ENCODE measurements around the gene NUAK1.

NUAK1 gene

GRCh38 chr12:106130474-106131113, 8.2 kb downstream of the NUAK1 start:
- no peak for DNase-seq (ENCODE audit: low read depth in 2 of 2)

- DNase-seq (ENCODE audit: low read depth in 2 of 2), result no peak
Measured at GRCh38 chr12:106128585-106129328, 10.0 kb downstream of the NUAK1 start.

DNA sequence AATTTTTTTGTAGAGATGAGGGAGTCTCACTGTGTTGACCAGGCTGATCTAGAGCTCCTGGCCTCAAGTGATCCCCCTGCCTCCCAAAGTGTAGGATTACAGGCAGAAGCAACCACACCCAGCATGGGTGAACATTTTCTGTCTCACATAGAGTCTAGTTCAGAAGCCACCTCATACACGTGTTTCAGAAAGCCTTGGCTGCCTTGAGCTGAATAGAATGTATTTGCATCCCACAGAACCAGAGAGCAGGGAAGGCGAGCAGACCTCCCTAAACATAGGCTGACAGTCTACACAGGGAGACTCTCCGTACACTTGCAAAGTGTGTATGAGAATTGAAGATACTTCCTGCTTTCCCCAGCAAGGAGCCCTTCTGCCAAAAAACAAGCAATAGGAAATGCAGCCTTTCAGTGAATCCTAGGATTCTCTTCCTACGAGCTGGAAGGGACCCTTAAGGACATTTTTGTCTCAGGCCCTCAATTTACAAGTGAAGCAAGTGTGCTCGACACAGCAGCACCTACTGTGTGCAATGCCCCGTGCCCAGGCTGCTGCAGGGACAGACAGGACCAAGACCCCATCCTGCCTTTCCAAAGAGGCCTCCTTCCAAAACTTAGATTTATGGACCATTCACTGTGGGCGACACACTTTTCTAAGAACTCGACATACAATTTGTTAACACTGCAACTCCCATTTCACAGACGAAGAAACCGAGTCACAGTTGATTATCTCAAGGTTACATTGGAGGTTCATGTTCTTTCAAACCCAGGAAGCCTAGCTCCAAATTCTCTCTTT, 11.2 kb downstream of the NUAK1 start:
- DNase-seq (ENCODE audit: low read depth in 2 of 2), result no peak

DNA sequence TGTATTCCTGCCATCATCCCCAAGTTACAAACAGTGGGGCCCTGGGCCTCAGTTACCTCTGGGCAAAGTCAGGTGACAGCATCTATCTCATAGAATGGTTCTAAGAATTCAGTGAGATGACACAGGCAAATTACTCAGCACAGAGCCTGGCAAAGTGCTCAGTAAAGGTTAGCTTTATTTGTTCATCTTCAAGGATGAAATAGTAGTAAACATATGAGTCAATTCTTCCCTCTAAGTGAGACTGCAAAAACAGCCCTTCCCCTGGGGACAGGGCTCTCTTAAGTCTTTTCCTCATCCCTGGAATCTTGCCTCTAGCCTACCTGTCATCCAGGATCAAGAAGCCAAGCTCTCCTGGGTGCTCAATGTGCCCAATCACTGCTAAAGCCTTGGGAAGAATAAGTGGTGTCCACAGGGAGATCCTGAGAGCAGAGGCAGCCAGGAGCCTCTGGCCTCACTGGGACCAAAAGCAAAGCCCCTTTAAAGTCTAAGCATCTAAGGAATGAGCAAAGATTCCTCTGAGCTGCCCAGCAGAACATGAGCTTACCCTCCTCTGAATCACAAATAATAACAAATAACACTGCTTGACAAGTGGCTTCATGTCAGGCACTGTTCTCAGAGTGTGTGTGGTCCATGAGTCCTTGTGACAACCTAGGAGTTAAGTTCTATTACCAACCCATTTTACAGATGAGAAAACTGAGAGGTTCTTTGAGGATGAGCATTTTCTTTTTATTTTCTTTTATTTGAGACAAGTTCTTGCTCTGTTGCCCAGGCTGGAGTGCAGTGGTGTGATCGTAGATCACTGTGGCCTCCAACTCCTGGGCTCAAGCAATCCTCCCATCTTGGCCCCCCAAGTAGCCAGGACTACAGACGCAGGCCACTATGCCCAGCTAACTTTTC, 12.1 kb downstream of the NUAK1 start:
- DNase-seq (ENCODE audit: low read depth in 2 of 2), result no peak

- DNase-seq (ENCODE audit: low read depth in 2 of 2), result no peak
Measured at GRCh38 chr12:106125351-106126095, 13.2 kb downstream of the NUAK1 start.

GRCh38 chr12:106123551-106124081, 15.1 kb downstream of the NUAK1 start:
- DNase-seq (ENCODE audit: low read depth in 2 of 2), result no peak

GRCh38 chr12:106123110-106123509, 15.6 kb downstream of the NUAK1 start:
- DNase-seq (ENCODE audit: low read depth in 2 of 2), result no peak

DNA sequence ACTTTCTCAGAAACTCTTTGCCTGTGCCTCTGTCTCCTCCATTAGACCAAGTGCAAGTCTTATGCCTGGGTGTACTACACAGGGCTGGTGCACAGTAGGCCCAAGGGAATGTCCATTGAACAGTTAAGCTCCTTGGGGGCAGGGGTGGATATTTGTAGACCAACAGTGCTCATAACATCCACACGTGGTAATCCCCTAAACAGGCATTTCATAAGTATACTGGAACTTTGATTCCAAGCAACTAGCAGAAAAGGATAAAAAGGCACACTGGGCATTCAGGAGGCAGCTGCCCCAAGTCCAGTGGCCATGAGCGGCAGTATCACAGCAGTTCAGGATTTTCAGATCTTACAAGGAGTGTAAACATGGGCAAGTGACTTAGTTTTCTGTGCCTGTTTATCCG, 16.8 kb downstream of the NUAK1 start:
- DNase-seq (ENCODE audit: low read depth in 2 of 2), result no peak

- no peak for DNase-seq (ENCODE audit: low read depth in 2 of 2)
Measured at GRCh38 chr12:106120519-106121105, 18.1 kb downstream of the NUAK1 start.

- no peak for DNase-seq (ENCODE audit: low read depth in 2 of 2)
Measured at GRCh38 chr12:106119301-106119700, 19.5 kb downstream of the NUAK1 start.

GRCh38 chr12:106118381-106119130, 20.2 kb downstream of the NUAK1 start:
- DNase-seq (ENCODE audit: low read depth in 2 of 2), result no peak

- no peak for DNase-seq (ENCODE audit: low read depth in 2 of 2)
Measured at GRCh38 chr12:106115440-106115839, 23.3 kb downstream of the NUAK1 start.

GRCh38 chr12:106114447-106115068, 24.2 kb downstream of the NUAK1 start:
- DNase-seq (ENCODE audit: low read depth in 2 of 2), result no peak

GRCh38 chr12:106113824-106114446, 24.8 kb downstream of the NUAK1 start:
- DNase-seq (ENCODE audit: low read depth in 2 of 2), result no peak

GRCh38 chr12:106113446-106113823, 25.3 kb downstream of the NUAK1 start:
- no peak for DNase-seq (ENCODE audit: low read depth in 2 of 2)

GRCh38 chr12:106113042-106113441, 25.7 kb downstream of the NUAK1 start:
- DNase-seq (ENCODE audit: low read depth in 2 of 2), result no peak

GRCh38 chr12:106112145-106112821, 26.5 kb downstream of the NUAK1 start:
- no peak for DNase-seq (ENCODE audit: low read depth in 2 of 2)

Measured in stimulated activated CD4-positive, alpha-beta T cell treated with anti-CD3 and anti-CD28 coated beads, Interleukin-1b, Interleukin-23, amount 100 ng/mL, for 4 hours (primary cell).